Left lung (tissue), 10 donors: ENCODE data around the gene BHMT. TPM values are rescaled to one million over a fixed set of nuclear protein-coding genes. Genes with fewer than 3 reads are reported as not detected.

Experiments used
- ATAC-seq: fragments of 200-7000 bp; cut with Tn5 transposase; one replicate; pipeline ENCODE4 v1.9.1; 2020; ENCODE audit warnings: moderate library complexity
- DNase-seq, 4 donors: peaks; one replicate each; pipeline ENCODE4 v3.0.0-alpha.2; 2013 to 2020
- H3K27ac ChIP-seq, 2 donors: fragments of 200-600 bp; sonication (generic) in 1 of 2; one replicate each; pipeline versions ENCODE4 v1.5.0 to v1.8.0; 2020 to 2021
- H3K27me3 ChIP-seq, 2 donors: fragments of 200-600 bp; sonication (generic) in 1 of 2; one replicate each; pipeline versions ENCODE4 v1.5.0 to v1.8.0; 2020 to 2021
- H3K36me3 ChIP-seq, 2 donors: fragments of 200-600 bp; sonication (generic) in 1 of 2; one replicate each; pipeline versions ENCODE4 v1.5.0 to v1.8.0; 2020 to 2021
- H3K4me1 ChIP-seq, 2 donors: fragments of 200-600 bp; one replicate each; pipeline ENCODE4 v1.8.0; 2021
- H3K4me3 ChIP-seq, 2 donors: fragments of 200-600 bp; sonication (generic) in 1 of 2; one replicate each; pipeline versions ENCODE4 v1.5.0 to v1.8.0; 2020 to 2021; ENCODE audit warnings: mild to moderate bottlenecking in 1 of 2
- H3K9me3 ChIP-seq, 2 donors: fragments of 200-600 bp; sonication (generic) in 1 of 2; one replicate each; pipeline versions ENCODE4 v1.5.0 to v1.8.0; 2020 to 2021
- CTCF ChIP-seq, 2 donors: fragments of 200-600 bp; sonication (generic) in 1 of 2; IDR thresholded peaks; one replicate each; pipeline versions ENCODE4 v1.5.0 to v1.8.0; 2021; ENCODE audit warnings: antibody characterized with exemption in 2 of 2
- intact Hi-C, 2 donors: fragments of 100-400 bp; cut with DNase I; formaldehyde crosslinking; loops; one replicate each; pipeline versions ENCODE4 v1.11.2 to v1.14.2; 2022
- polyA plus RNA-seq, 6 donors: library from polyadenylated mRNA; unstranded; fragments of 120-200 nt; gene quantifications; one replicate each; pipeline ENCODE4 v1.2.1, GENCODE V29; 2013; ENCODE audit not compliant: insufficient read length in 6 of 6
- total RNA-seq, 2 donors: library from RNA; stranded (reverse); fragmentation: NEBNext Ultra II Directional; extraction: Animal tissue kit (Norgen Biotek cat#: 25700); gene quantifications; one replicate each; pipeline ENCODE4 v1.2.1, GENCODE V29; 2021
- donor health status: DM: no; HTN: yes; CAD: no.
- donor health status: DM: no; HTN: no; CAD: no.

Gene BHMT
- total and polyA plus RNA-seq, 8 donors, result 0.16 to 2.1 (median 0.90) TPM; not detected in 1

GRCh38 chr5:79124607-79125006 is 13.0 kb downstream of the BHMT start:
- Histone ChIP-seq H3K27ac (no peak overlapping the region), H3K9me3 (no peaks in the 10 kb centered on the region), H3K27me3 (no peaks in the 10 kb centered on the region), H3K4me1 (no peaks in the 10 kb centered on the region), H3K36me3 (no peaks in the 10 kb centered on the region), H3K4me3 (no peak overlapping the region)
- intact Hi-C loops, result no loop called here
- TF ChIP-seq CTCF (IDR thresholded peaks at IDR 0.05), result no peak
- ATAC-seq, result no peak
- DNase-seq, result no peak

GRCh38 chr5:79130781-79131180 is 19.2 kb downstream of the BHMT start:
- H3K36me3 ChIP-seq, result no peaks in the 10 kb centered on the region
- H3K27me3 ChIP-seq, result no peaks in the 10 kb centered on the region
- H3K9me3 ChIP-seq, result no peaks in the 10 kb centered on the region
- H3K4me1 ChIP-seq, result peaks cover 5 to 10% of the 10 kb centered on the region in 2 donors
- intact Hi-C loops, result loop anchor here in 1 of 2 donors (5.0 to 10.0 kb wide), 2 partner anchors 108 to 334 kb away; no protein-coding TSS in a partner anchor
- no peak overlapping the region for H3K27ac ChIP-seq
- no peak for DNase-seq
- no peak for TF ChIP-seq CTCF (IDR thresholded peaks at IDR 0.05)
- no peak for ATAC-seq
- no peak overlapping the region for H3K4me3 ChIP-seq

- ATAC-seq, result peak; percentile 87
- peak overlapping the region in 1 of 2 donors; percentile 7 for H3K4me3 ChIP-seq
- H3K9me3 ChIP-seq, result no peaks in the 10 kb centered on the region
- intact Hi-C loops, result loop anchor here in 1 of 2 donors (5.0 to 10.0 kb wide), 2 partner anchors 111 to 332 kb away; no protein-coding TSS in a partner anchor
- H3K36me3 ChIP-seq, result no peaks in the 10 kb centered on the region
- peaks cover 5 to 10% of the 10 kb centered on the region in 2 donors for H3K4me1 ChIP-seq
- H3K27ac ChIP-seq, result peak overlapping the region in 1 of 2 donors; percentile 18
- DNase-seq, result peak in 2 of 4 donors; percentile 47 to 48
- no peaks in the 10 kb centered on the region for H3K27me3 ChIP-seq
- peak in 1 of 2 donors; percentile 20 for TF ChIP-seq CTCF (IDR thresholded peaks at IDR 0.05)
Observed at GRCh38 chr5:79133121-79133656, 21.6 kb downstream of the BHMT start.

- TF ChIP-seq CTCF (IDR thresholded peaks at IDR 0.05), result peak in 1 of 2 donors; percentile 68
- H3K4me1 ChIP-seq, result peaks cover 5 to 10% of the 10 kb centered on the region in 2 donors
- H3K27me3 ChIP-seq, result no peaks in the 10 kb centered on the region
- DNase-seq (peak in 3 of 4 donors; percentile 45 to 79 (median 71)), ATAC-seq (peak; percentile 95)
- no peaks in the 10 kb centered on the region for H3K36me3 ChIP-seq
- peak overlapping the region in 1 of 2 donors; percentile 7 for H3K4me3 ChIP-seq
- intact Hi-C loops, result loop anchor here in 1 of 2 donors (5.0 to 10.0 kb wide), 2 partner anchors 112 to 331 kb away; no protein-coding TSS in a partner anchor
- no peaks in the 10 kb centered on the region for H3K9me3 ChIP-seq
- H3K27ac ChIP-seq, result peak overlapping the region in 1 of 2 donors; percentile 18
Observed at GRCh38 chr5:79133657-79134451, 22.2 kb downstream of the BHMT start.
